Activated T-helper 2 cell treated with anti-CD3 and anti-CD28 coated beads, Interferon-gamma antibody, Interleukin-2, Interleukin-4, amounts not matched to agents 10 μg/mL and 5 μg/mL and 100 μg/mL, durations not matched to agents 14 hours and 24 hours and 36 hours (primary cell): ENCODE measurements around the gene OR4K15. TPM values are rescaled to one million over a fixed set of nuclear protein-coding genes. Genes with fewer than 3 reads are reported as not detected.
"Not testable (repeated sequence)": the region's sequence is repeated elsewhere in the genome, so short reads cannot be mapped to it uniquely, and the experiment has no call there.

Source experiments
- DNase-seq: peaks from one replicate; pipeline ENCODE4 v3.0.0; 2021; ENCODE audit warnings: low spot score
- H3K27ac Mint-ChIP-seq: one replicate; pipeline ENCODE4 v1.8.0; 2021; ENCODE audit warnings: mixed read lengths
- H3K27me3 Mint-ChIP-seq: one replicate; pipeline ENCODE4 v1.8.0; 2021; ENCODE audit warnings: low read depth, mixed read lengths
- H3K36me3 Mint-ChIP-seq: one replicate; pipeline ENCODE4 v1.8.0; 2021; ENCODE audit warnings: low read depth, mixed read lengths
- H3K4me1 Mint-ChIP-seq: one replicate; pipeline ENCODE4 v1.8.0; 2021; ENCODE audit warnings: low read depth, mixed read lengths
- H3K4me3 Mint-ChIP-seq: one replicate; pipeline ENCODE4 v1.8.0; 2021; ENCODE audit warnings: low read depth, mild to moderate bottlenecking, moderate library complexity, mixed read lengths
- H3K9me3 Mint-ChIP-seq: one replicate; pipeline ENCODE4 v1.8.0; 2021; ENCODE audit warnings: mixed read lengths
- intact Hi-C: fragments of 100-400 bp; cut with micrococcal nuclease; formaldehyde crosslinking; loops from one replicate; pipeline ENCODE4 v1.15.1; 2023
- total RNA-seq: library from RNA; stranded (reverse); gene quantifications from 2 replicates; pipeline ENCODE4 v1.2.3, GENCODE V29; 2022

The OR4K15 gene, protein sequence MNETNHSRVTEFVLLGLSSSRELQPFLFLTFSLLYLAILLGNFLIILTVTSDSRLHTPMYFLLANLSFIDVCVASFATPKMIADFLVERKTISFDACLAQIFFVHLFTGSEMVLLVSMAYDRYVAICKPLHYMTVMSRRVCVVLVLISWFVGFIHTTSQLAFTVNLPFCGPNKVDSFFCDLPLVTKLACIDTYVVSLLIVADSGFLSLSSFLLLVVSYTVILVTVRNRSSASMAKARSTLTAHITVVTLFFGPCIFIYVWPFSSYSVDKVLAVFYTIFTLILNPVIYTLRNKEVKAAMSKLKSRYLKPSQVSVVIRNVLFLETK
- not detected in 2 replicates for total RNA-seq

DNA sequence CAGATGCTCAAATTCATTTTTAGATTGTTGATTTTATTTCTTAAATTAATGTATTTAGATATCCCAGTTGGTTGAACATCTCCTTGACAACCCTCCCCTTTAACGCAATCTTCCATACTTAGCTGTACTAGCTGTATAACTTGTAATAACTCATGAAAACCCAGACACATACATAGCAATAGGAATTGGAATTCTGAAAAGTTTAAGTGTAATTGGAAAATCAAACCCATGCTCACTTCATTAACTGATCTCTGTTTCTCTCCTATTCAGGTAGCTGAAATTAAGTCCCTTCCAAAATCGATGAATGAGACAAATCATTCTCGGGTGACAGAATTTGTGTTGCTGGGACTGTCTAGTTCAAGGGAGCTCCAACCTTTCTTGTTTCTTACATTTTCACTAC is at the start of gene OR4K15:
Gene OR4K15 (plus strand): TSS at position 301 of the 400 bp plus-strand sequence. CDS start 0 bp downstream, at position 301.
- no peak within 1 kb of the TSS for H3K4me3 Mint-ChIP-seq
- no peak for DNase-seq
- intact Hi-C loops = no loop called here
- no peaks in the 10 kb centered on the region for H3K36me3 Mint-ChIP-seq
- no peaks in the 10 kb centered on the region for H3K27me3 Mint-ChIP-seq
- peaks cover 20% of the 10 kb centered on the region for H3K9me3 Mint-ChIP-seq
- H3K27ac Mint-ChIP-seq = no peak within 1 kb of the TSS
- H3K4me1 Mint-ChIP-seq = peaks cover 11% of the 10 kb centered on the region

DNA sequence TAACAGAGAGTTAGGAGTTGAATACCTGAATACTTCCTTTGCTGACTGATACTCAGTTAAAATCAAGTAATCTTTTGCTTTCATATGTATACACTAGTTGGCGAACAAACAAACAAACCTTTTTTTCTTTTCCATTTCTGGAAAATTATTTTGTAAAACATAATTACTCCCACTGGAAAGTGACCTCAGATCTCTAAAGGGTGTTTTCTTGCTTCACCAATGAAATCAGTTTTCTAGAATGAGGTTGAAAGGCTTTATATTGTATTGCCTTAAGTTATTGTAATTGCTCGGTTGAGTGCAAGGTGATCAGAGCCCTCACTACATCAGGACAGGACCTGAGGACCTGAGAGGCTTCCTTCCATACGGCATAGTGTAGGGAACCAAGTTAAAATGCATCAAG is 44.8 kb upstream of the OR4K15 start, which contains the start of gene OR4K1:
Gene OR4K1 (plus strand): TSS at position 301 of the 400 bp plus-strand sequence. CDS start 4,750 bp downstream, outside the sequence.
- H3K27ac Mint-ChIP-seq = no peak within 1 kb of the TSS
- no peaks in the 10 kb centered on the region for H3K4me1 Mint-ChIP-seq

DNA sequence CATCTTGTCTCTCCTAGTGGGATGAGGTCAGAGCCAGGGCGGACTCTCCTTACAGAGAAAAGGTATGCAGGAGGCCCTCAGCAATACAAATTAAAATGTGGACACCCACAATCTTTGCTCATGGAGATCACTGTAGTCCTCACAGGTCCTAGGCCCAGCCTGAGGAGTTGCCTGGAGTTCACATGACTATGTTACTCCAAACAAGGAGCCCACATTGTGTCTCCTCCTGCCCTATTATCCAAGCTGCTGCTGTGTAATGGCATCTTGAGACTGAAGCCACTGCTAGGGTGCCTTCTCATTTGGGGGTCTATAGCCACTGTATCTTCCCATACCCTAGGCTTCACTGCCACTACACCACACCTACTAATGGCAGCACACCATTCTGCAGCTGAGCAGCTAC is 33.7 kb upstream of the OR4K15 start:
- Mint-ChIP-seq H3K4me1 (no peaks in the 10 kb centered on the region), H3K27ac (no peak overlapping the region), H3K27me3 (no peaks in the 10 kb centered on the region), H3K36me3 (no peaks in the 10 kb centered on the region), H3K9me3 (peaks cover 8% of the 10 kb centered on the region), H3K4me3 (no peak overlapping the region)
- DNase-seq = no peak
- intact Hi-C loops = no loop called here

More for the DNA sequence above, 44.8 kb upstream of the OR4K15 start, which contains the start of gene OR4K1:
- intact Hi-C loops = no loop called here
- DNase-seq = no peak
- H3K27me3 Mint-ChIP-seq = no peaks in the 10 kb centered on the region
- H3K4me3 Mint-ChIP-seq = no peak within 1 kb of the TSS
- H3K9me3 Mint-ChIP-seq = no peaks in the 10 kb centered on the region
- no peaks in the 10 kb centered on the region for H3K36me3 Mint-ChIP-seq

DNA sequence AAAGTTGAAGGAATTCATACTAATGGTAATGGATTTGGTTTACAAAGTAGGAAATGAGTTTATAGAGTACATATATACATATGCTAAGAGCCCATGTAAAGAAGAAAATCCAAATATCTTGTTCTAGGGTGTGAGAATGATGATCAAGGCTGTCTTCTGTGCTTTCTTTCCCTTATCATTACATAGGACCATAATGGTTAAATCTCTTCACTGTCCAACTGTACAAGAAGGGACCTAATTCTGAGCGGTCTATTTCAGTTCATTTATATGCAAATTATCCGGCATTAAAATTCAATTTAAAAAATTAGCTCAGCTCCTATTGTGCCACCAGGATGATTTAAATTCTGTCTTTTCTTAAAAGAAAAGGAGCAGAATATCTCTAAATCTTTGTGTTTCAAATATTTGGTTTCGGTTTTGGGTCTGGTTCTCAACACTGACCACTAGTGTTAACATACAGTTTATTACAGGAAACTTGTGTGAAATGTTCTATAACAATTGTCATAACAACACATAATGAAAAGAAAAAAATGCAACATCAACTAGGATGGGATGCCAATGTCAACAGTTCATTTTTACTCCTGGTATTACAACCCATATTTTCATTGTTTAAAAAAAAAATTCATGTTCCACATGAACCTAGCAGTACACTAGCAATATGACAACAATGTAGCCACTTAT is 27.8 kb upstream of the OR4K15 start:
- H3K36me3 Mint-ChIP-seq = no peaks in the 10 kb centered on the region
- no peaks in the 10 kb centered on the region for H3K4me1 Mint-ChIP-seq
- H3K9me3 Mint-ChIP-seq = peaks cover 7% of the 10 kb centered on the region
- H3K27ac Mint-ChIP-seq = no peak overlapping the region
- H3K4me3 Mint-ChIP-seq = no peak overlapping the region
- intact Hi-C loops = no loop called here
- no peak for DNase-seq
- H3K27me3 Mint-ChIP-seq = no peaks in the 10 kb centered on the region

DNA sequence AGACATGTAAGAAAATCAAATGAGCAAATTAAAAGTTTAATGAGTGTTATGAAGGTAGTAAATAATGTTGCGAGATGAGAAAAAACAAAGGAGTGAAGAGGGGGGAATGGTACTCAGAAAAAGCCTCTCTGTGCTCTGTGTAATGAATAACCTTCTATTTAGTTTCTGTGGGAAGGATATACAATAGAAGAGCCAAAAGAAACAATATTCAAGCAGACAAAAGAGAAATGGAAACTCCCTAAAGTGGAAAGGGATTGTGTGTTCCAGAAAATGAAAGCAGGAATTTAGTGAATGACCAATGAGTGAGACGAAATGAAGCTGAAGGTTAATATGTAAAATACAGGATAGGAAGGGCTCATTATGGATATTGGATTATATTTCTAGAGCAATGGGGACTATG is 26.2 kb upstream of the OR4K15 start:
- Mint-ChIP-seq H3K4me3 (no peak overlapping the region), H3K27ac (no peak overlapping the region), H3K9me3 (peaks cover 10% of the 10 kb centered on the region), H3K4me1 (no peaks in the 10 kb centered on the region), H3K27me3 (no peaks in the 10 kb centered on the region), H3K36me3 (no peaks in the 10 kb centered on the region)
- no peak for DNase-seq
- intact Hi-C loops = no loop called here

DNA sequence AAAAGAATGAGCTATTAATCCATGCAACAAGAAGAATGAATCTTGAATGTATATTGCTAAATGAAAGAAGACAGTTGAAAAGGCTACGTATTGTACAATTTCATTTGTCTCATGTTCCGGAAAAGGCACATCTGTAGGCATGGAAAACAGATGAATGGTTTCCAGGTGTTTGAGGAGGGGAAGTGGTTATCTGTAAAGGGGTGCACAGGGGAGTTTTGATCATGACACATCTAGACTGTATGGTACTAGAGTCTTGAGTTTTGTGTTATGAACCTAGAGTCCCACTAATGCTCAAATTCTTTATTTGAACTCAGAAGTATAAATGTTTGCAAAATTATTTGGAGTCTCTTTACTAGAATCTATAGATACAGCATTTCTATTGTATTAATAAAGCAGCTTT is 5.7 kb upstream of the OR4K15 start:
- H3K36me3 Mint-ChIP-seq, H3K27me3 Mint-ChIP-seq, intact Hi-C loops, DNase-seq, H3K27ac Mint-ChIP-seq, H3K9me3 Mint-ChIP-seq, H3K4me3 Mint-ChIP-seq, H3K4me1 Mint-ChIP-seq: not testable (repeated sequence)

DNA sequence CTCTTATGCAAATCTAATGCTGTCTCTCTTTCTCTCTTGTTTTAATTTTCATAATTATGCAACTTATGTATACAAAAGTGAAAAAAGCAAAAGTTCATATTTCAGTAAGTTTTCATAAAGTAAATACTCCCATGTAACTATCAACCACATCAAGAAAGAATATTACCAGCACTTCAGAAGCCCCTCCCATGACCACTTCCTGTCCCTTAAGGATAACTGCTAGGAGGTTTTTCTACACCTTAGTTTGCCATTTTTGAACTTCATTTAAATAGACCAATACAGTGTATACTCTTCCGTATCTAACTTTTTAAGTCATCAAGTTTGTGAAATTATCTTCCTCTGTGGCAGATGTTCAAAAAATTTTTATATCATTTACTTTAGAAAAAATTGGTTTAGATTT is 547 bp upstream of the OR4K15 start:
- Mint-ChIP-seq H3K9me3 (peaks cover 16% of the 10 kb centered on the region), H3K36me3 (no peaks in the 10 kb centered on the region), H3K4me3 (no peak overlapping the region), H3K27me3 (no peaks in the 10 kb centered on the region), H3K27ac (no peak overlapping the region), H3K4me1 (peaks cover 11% of the 10 kb centered on the region)
- intact Hi-C loops = no loop called here
- DNase-seq = no peak

DNA sequence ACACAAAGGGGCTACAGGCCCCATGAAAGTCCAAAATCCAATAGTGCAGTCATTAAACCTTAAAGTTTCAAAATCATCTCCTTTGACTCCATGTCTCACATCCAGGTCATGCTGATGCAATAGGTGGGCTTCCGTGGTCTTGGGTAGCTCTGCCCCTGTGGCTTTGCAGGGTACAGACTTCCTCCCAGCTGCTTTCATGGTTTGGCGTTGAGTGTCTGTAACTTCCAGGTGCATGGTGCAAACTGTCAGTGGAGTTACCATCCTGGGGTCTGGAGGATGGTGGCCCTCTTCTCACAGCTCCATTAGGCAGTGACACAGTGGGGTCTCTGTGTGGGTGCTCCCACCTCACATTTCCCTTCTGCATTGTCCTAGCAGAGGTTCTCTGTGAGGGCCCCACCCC is 18.0 kb downstream of the OR4K15 start:
- no peaks in the 10 kb centered on the region for H3K4me1 Mint-ChIP-seq
- H3K27ac Mint-ChIP-seq = no peak overlapping the region
- H3K9me3 Mint-ChIP-seq = peaks cover 11% of the 10 kb centered on the region
- no peak overlapping the region for H3K4me3 Mint-ChIP-seq
- no peak for DNase-seq
- intact Hi-C loops = no loop called here
- no peaks in the 10 kb centered on the region for H3K36me3 Mint-ChIP-seq
- no peaks in the 10 kb centered on the region for H3K27me3 Mint-ChIP-seq

DNA sequence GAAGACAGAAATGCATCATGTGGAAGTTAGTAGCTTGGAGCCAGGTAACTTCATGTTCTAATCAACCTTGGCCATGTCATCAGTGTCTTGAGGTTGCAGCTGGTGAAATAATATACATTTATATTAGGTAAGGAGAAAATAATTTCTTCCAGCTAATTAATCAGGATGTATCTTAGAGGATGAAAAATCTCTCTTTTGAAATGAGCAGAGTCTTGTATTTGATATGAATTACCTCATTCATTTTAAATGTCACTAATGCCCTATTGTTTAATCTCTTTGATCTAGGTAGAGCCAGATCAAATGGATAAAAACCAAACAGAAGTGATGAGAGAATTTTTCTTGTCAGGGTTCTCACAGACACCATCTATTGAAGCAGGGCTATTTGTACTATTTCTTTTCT is 26.5 kb downstream of the OR4K15 start, which contains the start of gene OR4Q2:
Gene OR4Q2 (plus strand): TSS at position 301 of the 400 bp plus-strand sequence.
- H3K27me3 Mint-ChIP-seq = no peaks in the 10 kb centered on the region
- H3K36me3 Mint-ChIP-seq = no peaks in the 10 kb centered on the region
- H3K4me3 Mint-ChIP-seq = no peak within 1 kb of the TSS

DNA sequence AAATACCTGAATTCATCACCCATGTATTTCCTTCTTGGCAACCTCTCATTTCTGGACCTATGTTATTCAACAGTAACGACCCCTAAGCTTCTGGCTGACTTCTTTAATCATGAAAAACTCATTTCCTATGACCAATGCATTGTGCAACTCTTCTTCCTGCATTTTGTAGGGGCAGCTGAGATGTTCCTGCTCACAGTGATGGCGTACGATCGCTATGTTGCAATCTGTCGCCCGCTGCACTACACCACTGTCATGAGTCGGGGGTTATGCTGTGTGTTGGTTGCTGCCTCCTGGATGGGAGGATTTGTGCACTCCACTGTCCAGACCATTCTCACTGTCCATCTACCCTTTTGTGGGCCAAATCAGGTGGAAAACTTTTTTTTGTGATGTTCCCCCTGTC is 26.9 kb downstream of the OR4K15 start:
- Mint-ChIP-seq H3K27me3 (no peaks in the 10 kb centered on the region), H3K36me3 (no peaks in the 10 kb centered on the region), H3K9me3 (no peaks in the 10 kb centered on the region), H3K27ac (no peak overlapping the region), H3K4me3 (no peak overlapping the region), H3K4me1 (no peaks in the 10 kb centered on the region)
- intact Hi-C loops = no loop called here
- DNase-seq = no peak

More for the DNA sequence above, 26.5 kb downstream of the OR4K15 start, which contains the start of gene OR4Q2:
- Mint-ChIP-seq H3K9me3 (no peaks in the 10 kb centered on the region), H3K4me1 (no peaks in the 10 kb centered on the region), H3K27ac (no peak within 1 kb of the TSS)
- intact Hi-C loops = no loop called here
- DNase-seq = no peak

DNA sequence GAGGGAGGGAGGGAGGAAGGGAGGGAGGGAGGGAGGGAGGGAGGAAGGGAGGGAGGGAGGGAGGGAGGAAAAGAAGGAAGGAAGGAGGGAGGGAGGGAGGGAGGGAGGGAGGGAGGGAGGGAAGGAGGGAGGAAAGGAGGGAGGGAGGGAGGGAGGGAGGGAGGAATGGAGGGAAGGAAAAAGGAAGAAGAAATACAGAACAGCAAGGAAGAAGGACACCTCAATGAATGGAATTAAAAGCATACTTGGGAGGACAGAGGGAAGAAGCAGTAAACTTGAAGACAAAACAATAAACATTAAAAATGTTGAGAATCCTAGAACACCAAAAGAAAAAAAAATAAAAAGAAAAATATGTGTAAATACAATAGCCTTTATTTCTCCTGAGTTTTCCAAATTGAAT is 32.8 kb downstream of the OR4K15 start:
- no peaks in the 10 kb centered on the region for H3K27me3 Mint-ChIP-seq
- no peaks in the 10 kb centered on the region for H3K36me3 Mint-ChIP-seq
- intact Hi-C loops = no loop called here
- no peaks in the 10 kb centered on the region for H3K4me1 Mint-ChIP-seq
- H3K4me3 Mint-ChIP-seq = no peak overlapping the region
- no peak overlapping the region for H3K27ac Mint-ChIP-seq
- H3K9me3 Mint-ChIP-seq = peaks cover 4% of the 10 kb centered on the region
- DNase-seq = no peak

DNA sequence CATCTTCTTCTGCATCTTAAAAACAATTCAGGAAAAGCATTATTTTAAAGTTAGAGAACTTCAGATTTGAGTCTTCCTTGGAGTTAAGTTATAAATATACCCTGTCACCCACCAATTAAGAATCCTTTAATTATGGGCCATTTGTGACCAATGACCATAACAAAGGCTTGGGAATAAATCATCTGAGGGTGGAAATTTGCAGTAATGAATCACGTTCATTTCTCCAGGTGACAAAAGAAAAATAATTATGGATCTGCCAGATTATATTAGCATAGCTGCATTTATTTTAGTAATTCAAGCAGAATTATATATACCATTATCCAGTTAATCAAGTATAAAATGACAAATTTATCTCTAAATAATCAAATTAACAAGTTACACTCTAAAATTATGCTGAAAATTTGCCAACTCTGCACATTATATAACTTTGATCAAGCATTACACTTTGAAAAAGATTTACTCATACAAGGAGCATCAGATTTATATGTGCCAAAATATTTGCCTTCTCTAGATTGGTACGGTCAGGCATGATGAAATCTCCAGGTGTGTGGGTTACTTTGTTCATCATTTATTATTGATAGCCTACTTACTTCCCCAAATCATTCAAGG is 44.0 kb downstream of the OR4K15 start, which contains the start of gene OR4K14:
Gene OR4K14 (minus strand): TSS at position 51 of the 609 bp plus-strand sequence. CDS start 4,114 bp downstream, outside the sequence.
- Mint-ChIP-seq H3K27ac (no peak within 1 kb of the TSS), H3K27me3 (no peaks in the 10 kb centered on the region), H3K4me1 (no peaks in the 10 kb centered on the region), H3K36me3 (no peaks in the 10 kb centered on the region), H3K4me3 (no peak within 1 kb of the TSS), H3K9me3 (no peaks in the 10 kb centered on the region)
- intact Hi-C loops = no loop called here
- DNase-seq = no peak
